ENCODE results near the gene ZNF835.
"Not testable (repeated sequence)": the region's sequence is repeated elsewhere in the genome, so short reads cannot be mapped to it uniquely, and the experiment has no call there.

ZNF835 gene

GRCh38 chr19:56671613-56671994, at the start of gene ZNF835:
ZNF835 (minus strand) TSS chr19:56671757; CDS start chr19:56665198, 6,559 bp downstream.
- no peak for DNase-seq

GRCh38 chr19:56720281-56720680, 48.7 kb upstream of the ZNF835 start:
- no peak for DNase-seq

- no peak for DNase-seq
Observed at GRCh38 chr19:56718231-56718630, 46.7 kb upstream of the ZNF835 start.

- DNase-seq = no peak
Observed at GRCh38 chr19:56712611-56713276, 41.2 kb upstream of the ZNF835 start.

GRCh38 chr19:56710437-56710836, 38.9 kb upstream of the ZNF835 start:
- no peak for DNase-seq

- DNase-seq = no peak
Observed at GRCh38 chr19:56707821-56708220, 36.3 kb upstream of the ZNF835 start.

- DNase-seq = no peak
Observed at GRCh38 chr19:56705939-56706338, 34.4 kb upstream of the ZNF835 start.

- no peak for DNase-seq
Observed at GRCh38 chr19:56701895-56702294, 30.3 kb upstream of the ZNF835 start.

GRCh38 chr19:56699552-56699951, 28.0 kb upstream of the ZNF835 start:
- DNase-seq = no peak

GRCh38 chr19:56692206-56692895, 20.8 kb upstream of the ZNF835 start:
- DNase-seq = no peak

- no peak for DNase-seq
Observed at GRCh38 chr19:56690670-56691069, 19.1 kb upstream of the ZNF835 start.

GRCh38 chr19:56689198-56689597, 17.6 kb upstream of the ZNF835 start:
- DNase-seq = no peak

- no peak for DNase-seq
Observed at GRCh38 chr19:56687031-56687430, 15.5 kb upstream of the ZNF835 start.

- DNase-seq = no peak
Observed at GRCh38 chr19:56683116-56683515, 11.6 kb upstream of the ZNF835 start.

GRCh38 chr19:56681702-56682101, 10.1 kb upstream of the ZNF835 start:
- no peak for DNase-seq

GRCh38 chr19:56678205-56678604, 6.6 kb upstream of the ZNF835 start:
- no peak for DNase-seq

GRCh38 chr19:56672610-56673009, 1.1 kb upstream of the ZNF835 start:
- DNase-seq = not testable (repeated sequence)

- DNase-seq = no peak
Observed at GRCh38 chr19:56670961-56671612, 470 bp downstream of the ZNF835 start.

GRCh38 chr19:56670401-56670960, 1.1 kb downstream of the ZNF835 start:
- DNase-seq = no peak

- no peak for DNase-seq
Observed at GRCh38 chr19:56668676-56669075, 2.9 kb downstream of the ZNF835 start.

- DNase-seq = no peak
Observed at GRCh38 chr19:56667311-56667870, 4.2 kb downstream of the ZNF835 start.

GRCh38 chr19:56664511-56664910, 7.0 kb downstream of the ZNF835 start:
- DNase-seq = no peak

GRCh38 chr19:56663931-56664500, 7.5 kb downstream of the ZNF835 start:
- no peak for DNase-seq
